H1 (cell line): ENCODE data around the gene COA1. TPM values are rescaled to one million over a fixed set of nuclear protein-coding genes. Genes with fewer than 3 reads are reported as not detected.

ENCODE experiments used
- ASH2L ChIP-seq: fragments of 200-600, 300-600 bp; sonication (generic); IDR thresholded peaks from one replicate; pipeline ENCODE4 v1.7.1; 2017; ENCODE audit warnings: low read length
- BACH1 ChIP-seq: IDR thresholded peaks from 2 replicates; pipeline ENCODE4 v1.6.1; 2012; ENCODE audit warnings: low read length, improper control_type of control experiment
- BCL11A ChIP-seq, 2 experiments: IDR thresholded peaks; one replicate each; pipeline ENCODE4 v1.6.1; 2011; ENCODE audit warnings: low read depth in 2 of 2, low read length in 2 of 2, mild to moderate bottlenecking in 2 of 2
- BRCA1 ChIP-seq: IDR thresholded peaks from 2 replicates; pipeline ENCODE4 v1.6.1; 2012; ENCODE audit warnings: low read depth, low read length, improper control_type of control experiment
- CBX5 ChIP-seq: fragments of 300-800, 300-1000 bp; sonication (generic); IDR thresholded peaks from 2 replicates; pipeline ENCODE4 v1.7.1; 2016; ENCODE audit warnings: antibody characterized with exemption, low read length, low read depth
- CBX8 ChIP-seq: fragments of 300-800, 300-1000 bp; sonication (generic); IDR thresholded peaks from 2 replicates; pipeline ENCODE4 v1.7.1; 2016; ENCODE audit warnings: low read depth, low read length, borderline replicate concordance
- CEBPB ChIP-seq: IDR thresholded peaks from 2 replicates; pipeline ENCODE4 v1.6.1; 2012; ENCODE audit warnings: low read depth, low read length
- CHD2 ChIP-seq: IDR thresholded peaks from 2 replicates; pipeline ENCODE4 v1.6.1; 2012; ENCODE audit warnings: low read length, improper control_type of control experiment
- CREB1 ChIP-seq: IDR thresholded peaks from 2 replicates; pipeline ENCODE4 v1.6.1; 2012; ENCODE audit warnings: inconsistent platforms
- CTBP2 ChIP-seq: IDR thresholded peaks from 2 replicates; pipeline ENCODE4 v1.7.0; 2011; ENCODE audit warnings: borderline replicate concordance, mild to moderate bottlenecking, moderate library complexity, mixed read lengths, low read length; ENCODE audit not compliant: insufficient read depth, insufficient read length
- EGR1 ChIP-seq: IDR thresholded peaks from 2 replicates; pipeline ENCODE4 v1.6.1; 2011; ENCODE audit warnings: low read depth, low read length, borderline replicate concordance
- EZH2 ChIP-seq: fragments of 200-600 bp; sonication (generic); IDR thresholded peaks from 2 replicates; pipeline ENCODE4 v1.7.1; 2012; ENCODE audit warnings: low read depth, mild to moderate bottlenecking, moderate library complexity, low read length, inconsistent platforms; ENCODE audit not compliant: severe bottlenecking
- KDM5A ChIP-seq: fragments of 200-600 bp; IDR thresholded peaks from 2 replicates; pipeline ENCODE4 v1.7.1; 2012; ENCODE audit warnings: mild to moderate bottlenecking, low read length, inconsistent platforms, mixed read lengths
- PHF8 ChIP-seq: fragments of 200-600 bp; sonication (generic); conservative IDR thresholded peaks from 2 replicates; pipeline ENCODE4 v1.7.1; 2012; ENCODE audit warnings: low read depth, mild to moderate bottlenecking, inconsistent platforms, low read length, moderate library complexity
- RXRA ChIP-seq: IDR thresholded peaks from 2 replicates; pipeline ENCODE4 v1.6.1; 2011; ENCODE audit warnings: low read depth, mild to moderate bottlenecking, low read length, moderate library complexity; ENCODE audit not compliant: insufficient read depth
- SAP30 ChIP-seq: fragments of 300-600 bp; sonication (generic); IDR thresholded peaks from 2 replicates; pipeline ENCODE4 v1.7.1; 2012; ENCODE audit warnings: low read length, moderate library complexity, mild to moderate bottlenecking, inconsistent platforms; ENCODE audit not compliant: insufficient read depth, insufficient replicate concordance
- SIN3A ChIP-seq, 2 experiments: IDR thresholded peaks in 1 of 2; conservative IDR thresholded peaks in 1 of 2; 2 replicates each; pipeline ENCODE4 v1.6.1; 2011 to 2012; ENCODE audit warnings: low read length in 2 of 2, improper control_type of control experiment in 1 of 2, low read depth in 1 of 2, mild to moderate bottlenecking in 1 of 2
- SIX5 ChIP-seq: IDR thresholded peaks from 2 replicates; pipeline ENCODE4 v1.6.1; 2011; ENCODE audit warnings: mild to moderate bottlenecking, low read depth, low read length
- TAF1 ChIP-seq: IDR thresholded peaks from 2 replicates; pipeline ENCODE4 v1.6.1; 2011; ENCODE audit warnings: mild to moderate bottlenecking, low read depth, low read length
- TAF7 ChIP-seq: optimal IDR thresholded peaks from 2 replicates; pipeline ENCODE3; 2011; ENCODE audit warnings: low read depth, mild to moderate bottlenecking, inconsistent platforms, low read length, moderate library complexity, borderline replicate concordance
- TCF12 ChIP-seq: IDR thresholded peaks from 2 replicates; pipeline ENCODE4 v1.6.1; 2011; ENCODE audit warnings: low read depth, mild to moderate bottlenecking, low read length
- YY1 ChIP-seq: IDR thresholded peaks from 2 replicates; pipeline ENCODE4 v1.6.1; 2011; ENCODE audit warnings: low read depth, mild to moderate bottlenecking, low read length
- ZNF274 ChIP-seq: IDR thresholded peaks from 2 replicates; pipeline ENCODE4 v1.7.0; 2012; ENCODE audit warnings: low read length, borderline replicate concordance; ENCODE audit errors: extremely low read depth
- polyA plus RNA-seq, 7 experiments: library from polyadenylated mRNA; depleted of rRNA in 3 of 7; stranded (reverse) in 5 of 7; unstranded in 2 of 7; fragments of >200 nt in 5 of 7; fragments of 200-250 nt in 2 of 7; gene quantifications; 1 replicate in 5 of 7; 2 replicates in 1 of 7; 4 replicates in 1 of 7; pipeline versions ENCODE4 v1.2.1 to v1.2.3, GENCODE V29; 2011 to 2013; ENCODE audit warnings: missing spikeins in 2 of 7, mixed read lengths in 2 of 7
- total RNA-seq: library from RNA; stranded (reverse); fragmentation: NEBNext Ultra II Directional; extraction: Animal tissue kit (Norgen Biotek cat#: 25700); gene quantifications from 2 replicates; pipeline ENCODE4 v1.2.1, GENCODE V29; 2021
- TF ChIP-seq, protein P1 (sequence below): IDR thresholded peaks from 2 replicates; pipeline ENCODE4 v1.6.1; 2012; ENCODE audit warnings: low read length, inconsistent platforms

Gene COA1
- total and polyA plus RNA-seq, 2 of the 8 experiments (the other 6 are each of a cell fraction or from before 2014, with no cell fraction given) = 98.6 to 143 TPM

GRCh38 chr7:43758029-43758821 is 28.9 kb upstream of the COA1 start, which contains the start of gene BLVRA (continued):
- TF ChIP-seq, protein P1, sequence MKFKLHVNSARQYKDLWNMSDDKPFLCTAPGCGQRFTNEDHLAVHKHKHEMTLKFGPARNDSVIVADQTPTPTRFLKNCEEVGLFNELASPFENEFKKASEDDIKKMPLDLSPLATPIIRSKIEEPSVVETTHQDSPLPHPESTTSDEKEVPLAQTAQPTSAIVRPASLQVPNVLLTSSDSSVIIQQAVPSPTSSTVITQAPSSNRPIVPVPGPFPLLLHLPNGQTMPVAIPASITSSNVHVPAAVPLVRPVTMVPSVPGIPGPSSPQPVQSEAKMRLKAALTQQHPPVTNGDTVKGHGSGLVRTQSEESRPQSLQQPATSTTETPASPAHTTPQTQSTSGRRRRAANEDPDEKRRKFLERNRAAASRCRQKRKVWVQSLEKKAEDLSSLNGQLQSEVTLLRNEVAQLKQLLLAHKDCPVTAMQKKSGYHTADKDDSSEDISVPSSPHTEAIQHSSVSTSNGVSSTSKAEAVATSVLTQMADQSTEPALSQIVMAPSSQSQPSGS = no peak
- TF ChIP-seq PHF8 (peak; percentile 47; the same call in 1 of the 2 replicates), TAF1 (no peak), RXRA (no peak), CEBPB (no peak), CTBP2 (no peak), CBX5 (no peak), TAF7 (no peak), BACH1 (no peak), ZNF274 (no peak), EZH2 (no peak), SIX5 (no peak), CREB1 (peak; percentile 17; the same call in 1 of the 2 replicates), CBX8 (no peak), BRCA1 (no peak), ASH2L (peak; percentile 58), KDM5A (no peak), BCL11A (IDR thresholded peaks at IDR 0.05; ENCODE audit: low read depth in 2 of 2, low read length in 2 of 2) (no peak), SAP30 (no peak), TCF12 (no peak), EGR1 (no peak), CHD2 (no peak), SIN3A (conservative IDR thresholded peaks at IDR 0.05 in 1 of 2, IDR thresholded peaks at IDR 0.05 in 1 of 2; ENCODE audit: low read depth in 1 of 2, low read length in 2 of 2) (no peak), YY1 (no peak)
